ENCODE results near the gene MYO19. TPM values are rescaled to one million over a fixed set of nuclear protein-coding genes. Genes with fewer than 3 reads are reported as not detected.

The MYO19 gene
- total and polyA plus RNA-seq, 9 donors = 13.4 to 46.7 (median 26.1) TPM

DNA sequence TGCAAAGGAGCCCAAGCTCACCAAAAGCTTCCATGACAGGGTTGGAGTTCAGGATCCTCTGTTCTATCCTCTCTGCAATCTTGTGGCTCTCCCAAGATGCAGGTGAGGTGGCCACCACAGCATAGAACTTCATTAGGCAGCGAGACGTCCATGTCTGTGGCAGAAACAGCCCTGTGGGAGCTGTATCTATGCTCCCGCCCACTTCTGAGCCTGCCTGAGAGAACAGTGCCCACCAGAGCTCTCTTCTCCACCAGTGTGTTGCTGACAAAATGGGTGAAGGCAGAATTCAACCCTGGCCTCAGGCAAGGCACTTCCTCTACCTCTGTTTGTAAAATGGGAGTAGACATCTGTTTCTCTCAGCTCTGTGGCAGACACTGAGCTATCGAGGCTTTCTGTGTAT lies 18.8 kb downstream of the MYO19 start:
- Histone ChIP-seq H3K27me3 (no peaks in the 10 kb centered on the region), H3K27ac (no peak overlapping the region), H3K36me3 (no peaks in the 10 kb centered on the region), H3K4me1 (ENCODE audit: insufficient read depth) (no peaks in the 10 kb centered on the region), H3K4me3 (no peak overlapping the region), H3K9me3 (no peaks in the 10 kb centered on the region)
- TF ChIP-seq CTCF (IDR thresholded peaks at IDR 0.05) = no peak
- no peak for TF ChIP-seq EP300 (IDR thresholded peaks at IDR 0.05)
- no peak for TF ChIP-seq POLR2A (IDR thresholded peaks at IDR 0.05)
- WGBS, 3 donors = 79 to 89% (median 83%) methylated on average over 4 of the region's 4 CpGs
- no peak for DNase-seq
- intact Hi-C loops (cut with DNase I) = no loop called here

DNA sequence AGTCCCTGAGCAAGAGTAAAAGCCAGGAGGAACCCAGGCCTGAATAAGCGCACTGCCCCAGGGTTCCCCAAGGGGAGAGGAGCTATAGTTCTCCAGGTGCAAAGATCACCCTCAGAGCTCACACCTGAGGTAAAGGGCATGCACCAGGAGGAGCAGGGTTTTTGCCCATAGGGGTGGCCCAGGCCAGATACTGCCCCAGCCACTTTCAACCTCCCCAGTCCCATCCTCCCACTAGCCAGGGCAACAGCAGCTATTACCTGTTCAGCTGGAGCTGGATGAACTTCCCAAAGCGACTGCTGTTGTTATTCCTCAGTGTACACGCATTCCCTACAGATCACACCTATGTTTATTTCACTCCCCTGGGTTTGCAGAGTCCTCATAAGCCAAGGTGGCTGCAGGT lies 19.8 kb downstream of the MYO19 start:
- H3K36me3 ChIP-seq = no peaks in the 10 kb centered on the region
- TF ChIP-seq EP300 (IDR thresholded peaks at IDR 0.05) (no peak), CTCF (IDR thresholded peaks at IDR 0.05) (no peak), POLR2A (IDR thresholded peaks at IDR 0.05) (no peak)
- H3K4me1 ChIP-seq (ENCODE audit: insufficient read depth) = no peaks in the 10 kb centered on the region
- WGBS, 3 donors = 92 to 94% (median 94%) methylated on average over 3 of the region's 3 CpGs
- DNase-seq = no peak
- intact Hi-C loops (cut with DNase I) = no loop called here
- no peaks in the 10 kb centered on the region for H3K9me3 ChIP-seq
- H3K4me3 ChIP-seq = no peak overlapping the region
- no peak overlapping the region for H3K27ac ChIP-seq
- no peaks in the 10 kb centered on the region for H3K27me3 ChIP-seq

- no peak overlapping the region for H3K4me3 ChIP-seq
- no peaks in the 10 kb centered on the region for H3K4me1 ChIP-seq (ENCODE audit: insufficient read depth)
- no peaks in the 10 kb centered on the region for H3K9me3 ChIP-seq
- H3K27me3 ChIP-seq = no peaks in the 10 kb centered on the region
- WGBS, 3 donors = 79 to 87% (median 85%) methylated on average over 5 of the region's 5 CpGs
- no peaks in the 10 kb centered on the region for H3K36me3 ChIP-seq
- no peak overlapping the region for H3K27ac ChIP-seq
- TF ChIP-seq EP300 (IDR thresholded peaks at IDR 0.05) (no peak), CTCF (IDR thresholded peaks at IDR 0.05) (no peak), POLR2A (IDR thresholded peaks at IDR 0.05) (no peak)
- no peak for DNase-seq
- intact Hi-C loops (cut with DNase I) = no loop called here
These were observed 22.0 kb downstream of the MYO19 start for GRCh38 chr17:36512641-36513040.

DNA sequence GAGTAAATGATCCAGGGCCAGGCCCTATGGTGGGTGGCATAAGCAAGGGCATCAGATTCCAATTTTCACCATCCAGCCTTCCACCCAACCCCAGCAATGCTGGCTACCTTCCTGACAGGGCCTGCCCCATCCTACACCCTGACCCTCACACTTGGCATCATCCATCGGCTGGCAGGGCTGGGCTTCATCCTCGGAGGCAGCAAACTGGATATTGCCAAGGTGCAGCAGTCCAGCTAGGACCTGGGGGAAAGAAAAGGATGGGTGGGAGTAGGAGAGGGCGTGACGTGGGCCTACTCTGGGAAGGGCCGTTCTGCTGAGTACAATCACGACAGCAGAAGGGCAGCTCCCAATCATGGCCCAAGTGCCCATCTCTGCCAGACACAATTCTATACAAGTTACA lies 23.5 kb downstream of the MYO19 start:
- TF ChIP-seq POLR2A (IDR thresholded peaks at IDR 0.05) (no peak), EP300 (IDR thresholded peaks at IDR 0.05) (no peak), CTCF (IDR thresholded peaks at IDR 0.05) (no peak)
- intact Hi-C loops (cut with DNase I) = no loop called here
- Histone ChIP-seq H3K27me3 (no peaks in the 10 kb centered on the region), H3K36me3 (no peaks in the 10 kb centered on the region), H3K27ac (no peak overlapping the region), H3K4me1 (ENCODE audit: insufficient read depth) (no peaks in the 10 kb centered on the region), H3K9me3 (no peaks in the 10 kb centered on the region), H3K4me3 (no peak overlapping the region)
- 83 to 91% (median 90%) methylated on average over 6 of the region's 6 CpGs for WGBS, 3 donors
- no peak for DNase-seq

DNA sequence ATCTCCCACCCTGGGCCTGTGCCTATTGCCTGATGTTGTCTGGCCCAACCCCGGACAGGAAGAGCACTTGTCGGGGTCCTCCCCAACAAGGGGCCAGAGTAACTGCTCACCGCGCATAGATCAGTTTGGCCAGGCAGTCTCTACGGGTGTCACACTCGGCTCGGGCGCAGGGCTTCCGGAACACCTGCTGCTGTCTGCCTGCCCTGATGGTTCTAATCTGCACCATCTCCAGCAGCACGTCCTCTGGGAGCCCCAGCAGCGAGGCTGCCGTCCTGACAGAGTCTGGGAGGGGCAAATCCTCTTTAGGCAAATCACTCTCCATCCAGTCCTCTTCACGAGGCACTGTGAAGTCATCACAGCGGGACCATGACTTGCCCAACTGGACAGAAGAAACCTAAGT lies 24.0 kb downstream of the MYO19 start:
- no peaks in the 10 kb centered on the region for H3K4me1 ChIP-seq (ENCODE audit: insufficient read depth)
- 77 to 87% (median 86%) methylated on average over 11 to 14 of the region's 14 CpGs for WGBS, 3 donors
- no peak for DNase-seq
- intact Hi-C loops (cut with DNase I) = no loop called here
- no peak overlapping the region for H3K4me3 ChIP-seq
- no peaks in the 10 kb centered on the region for H3K9me3 ChIP-seq
- no peak overlapping the region for H3K27ac ChIP-seq
- TF ChIP-seq CTCF (IDR thresholded peaks at IDR 0.05) (no peak), EP300 (IDR thresholded peaks at IDR 0.05) (no peak), POLR2A (IDR thresholded peaks at IDR 0.05) (no peak)
- no peaks in the 10 kb centered on the region for H3K27me3 ChIP-seq
- H3K36me3 ChIP-seq = no peaks in the 10 kb centered on the region

Data from ovary (tissue), 9 donors.